ENCODE data around the gene DHX8. TPM values are rescaled to one million over a fixed set of nuclear protein-coding genes. Genes with fewer than 3 reads are reported as not detected.

Gene DHX8
- total and polyA plus RNA-seq, 2 of the 8 experiments (the other 6 are each of a cell fraction or from before 2014, with no cell fraction given): 30.5 to 59.4 TPM

DNA sequence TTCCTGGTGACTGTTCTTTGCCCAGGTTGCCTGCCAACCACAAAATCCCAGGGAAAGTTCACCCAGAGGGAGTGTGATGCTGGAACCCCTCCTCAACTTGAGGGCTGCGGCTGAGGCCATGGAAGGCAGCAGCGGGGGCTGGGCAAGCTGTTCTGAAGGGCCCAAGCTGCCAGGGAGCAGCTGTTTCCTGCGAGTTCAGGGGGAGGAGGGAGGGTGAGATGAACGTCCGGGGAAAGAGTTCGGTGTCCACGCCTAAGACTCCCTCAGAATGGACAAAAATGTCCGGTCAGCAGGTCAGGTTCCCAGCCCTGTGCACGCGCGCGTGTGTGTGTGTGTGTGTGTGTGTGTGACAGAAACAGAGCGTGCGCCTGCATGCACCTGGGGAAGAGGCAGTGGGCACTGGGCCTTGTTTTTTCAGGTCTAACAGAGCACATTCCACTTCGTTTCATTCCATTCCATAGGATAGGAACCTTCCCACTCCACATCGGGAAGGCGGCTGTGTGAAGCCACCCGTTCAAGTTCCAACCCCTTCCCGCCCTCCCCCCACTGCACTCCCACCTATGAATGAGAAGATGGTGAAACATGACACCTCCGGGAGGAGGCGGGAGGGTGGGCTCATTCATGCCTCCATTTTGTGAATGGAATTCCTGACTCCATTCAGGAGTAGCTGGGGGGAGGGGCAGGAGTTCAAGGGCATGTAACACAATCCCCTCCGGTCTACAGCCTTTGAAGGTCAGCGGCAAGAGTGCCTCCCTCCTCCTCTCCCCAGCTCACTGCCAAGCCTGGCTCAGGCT, 46.7 kb downstream of the DHX8 start (continued):
- TF ChIP-seq TEAD4 (IDR thresholded peaks at IDR 0.05; ENCODE audit: low read depth, low read length) (peak; percentile 97), JUND (IDR thresholded peaks at IDR 0.05; ENCODE audit: low read length) (peak; percentile 62; the same call in 1 of the 2 replicates), CEBPB (IDR thresholded peaks at IDR 0.05; ENCODE audit: low read depth, low read length) (0 out of 2 replicates have a peak, but pooled peaks have one; percentile 30), TCF12 (IDR thresholded peaks at IDR 0.05; ENCODE audit: low read depth, low read length) (peak; percentile 76; the same call in 1 of the 2 replicates)
- TF ChIP-seq, protein P1, sequence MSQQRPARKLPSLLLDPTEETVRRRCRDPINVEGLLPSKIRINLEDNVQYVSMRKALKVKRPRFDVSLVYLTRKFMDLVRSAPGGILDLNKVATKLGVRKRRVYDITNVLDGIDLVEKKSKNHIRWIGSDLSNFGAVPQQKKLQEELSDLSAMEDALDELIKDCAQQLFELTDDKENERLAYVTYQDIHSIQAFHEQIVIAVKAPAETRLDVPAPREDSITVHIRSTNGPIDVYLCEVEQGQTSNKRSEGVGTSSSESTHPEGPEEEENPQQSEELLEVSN (IDR thresholded peaks at IDR 0.05): no peak; the same call in 1 of the 2 replicates
- TF ChIP-seq, protein P2, sequence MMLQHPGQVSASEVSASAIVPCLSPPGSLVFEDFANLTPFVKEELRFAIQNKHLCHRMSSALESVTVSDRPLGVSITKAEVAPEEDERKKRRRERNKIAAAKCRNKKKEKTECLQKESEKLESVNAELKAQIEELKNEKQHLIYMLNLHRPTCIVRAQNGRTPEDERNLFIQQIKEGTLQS (IDR thresholded peaks at IDR 0.05; ENCODE audit: insufficient read depth, low read depth, low read length): no peak

Measured in H1 (cell line).